ENCODE results near the gene ADAM33.

DNA sequence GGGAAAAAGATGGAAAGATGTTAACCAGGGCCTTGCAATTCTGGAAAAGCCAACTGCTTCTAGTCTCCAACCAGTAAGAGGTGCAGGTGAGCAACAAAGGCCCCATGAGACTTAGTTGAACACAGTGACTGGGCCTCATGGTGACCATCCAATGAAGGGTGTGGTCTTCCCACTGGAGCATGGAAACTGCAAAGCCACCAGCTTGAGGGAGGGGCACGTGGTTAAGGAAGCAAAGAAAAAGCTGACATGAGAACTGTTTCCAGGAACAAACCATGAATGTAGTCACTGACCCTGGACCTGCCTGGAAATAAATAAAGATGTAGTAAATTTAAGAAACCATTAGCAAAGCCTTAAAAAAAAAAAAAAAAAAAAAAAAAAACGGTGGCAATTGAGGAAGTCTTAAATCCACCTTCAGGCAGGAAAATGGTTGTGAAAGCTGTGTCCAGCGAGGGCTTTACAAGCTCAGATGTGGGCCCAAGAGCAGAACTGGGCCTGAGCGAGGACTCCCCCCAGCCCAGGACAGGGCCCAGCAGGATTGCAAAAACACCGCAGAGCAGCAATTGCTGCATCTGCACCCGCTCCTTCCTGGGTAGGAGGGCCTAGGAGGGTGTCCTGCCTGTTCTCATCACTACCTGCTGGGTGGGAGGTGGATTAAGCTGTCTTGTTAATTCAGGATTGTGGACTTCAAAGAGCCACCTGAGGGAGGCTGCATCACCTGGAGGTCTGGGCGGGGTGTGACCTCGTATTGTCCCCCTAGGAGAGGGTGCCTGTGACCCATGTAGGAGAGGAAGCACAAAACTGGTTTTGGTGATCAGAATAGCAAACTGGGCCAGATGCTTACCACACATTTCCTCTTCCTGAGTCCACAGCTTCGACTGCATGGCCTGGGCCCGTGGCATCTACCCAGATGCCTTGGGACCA is 28.9 kb downstream of the ADAM33 start:
- TF ChIP-seq CTCF (IDR thresholded peaks at IDR 0.05) (no peak), EZH2 (IDR thresholded peaks at IDR 0.05; ENCODE audit: borderline replicate concordance, insufficient read depth, low read depth, low read length, poor library complexity, severe bottlenecking) (no peak)

Measured in B cell (primary cell).